Thyroid gland (tissue), 4 donors: ENCODE data around the gene STXBP1.

Source experiments
- POLR2A ChIP-seq, 2 donors: fragments of 450-650 bp; IDR thresholded peaks; one replicate each; pipeline ENCODE4 v1.6.1; 2017; ENCODE audit warnings: antibody characterized with exemption in 2 of 2, mild to moderate bottlenecking in 2 of 2, moderate library complexity in 1 of 2
- TF ChIP-seq, protein P1 (sequence below), 6 experiments: fragments of 200-600 bp in 3 of 6; fragments of 450-650 bp in 3 of 6; sonication (generic) in 3 of 6; IDR thresholded peaks; one replicate each; pipeline ENCODE4 v1.5.1; 2016 to 2019; ENCODE audit warnings: antibody characterized with exemption in 6 of 6, mild to moderate bottlenecking in 2 of 6, inconsistent platforms in 1 of 6, moderate library complexity in 1 of 6

DNA sequence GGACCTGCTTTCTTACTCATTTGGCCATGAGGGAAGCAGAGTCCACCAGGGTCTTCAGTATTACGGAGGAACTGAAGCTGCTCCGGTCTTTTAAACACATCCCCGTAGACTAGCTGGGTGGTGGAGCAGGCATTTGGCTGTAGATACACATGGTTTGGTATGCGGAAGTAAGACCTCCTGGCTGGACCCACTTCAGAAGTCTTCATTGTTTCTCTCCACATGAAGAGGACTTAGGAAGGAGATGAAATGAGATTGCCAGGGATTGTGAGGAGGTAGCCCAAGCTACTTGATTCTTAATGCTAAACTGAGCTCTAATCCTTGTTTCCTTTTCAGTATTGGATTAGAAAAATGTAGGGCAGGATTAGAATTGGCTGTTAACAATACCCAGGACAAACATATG is 32.9 kb downstream of the STXBP1 start:
- TF ChIP-seq, protein P1, sequence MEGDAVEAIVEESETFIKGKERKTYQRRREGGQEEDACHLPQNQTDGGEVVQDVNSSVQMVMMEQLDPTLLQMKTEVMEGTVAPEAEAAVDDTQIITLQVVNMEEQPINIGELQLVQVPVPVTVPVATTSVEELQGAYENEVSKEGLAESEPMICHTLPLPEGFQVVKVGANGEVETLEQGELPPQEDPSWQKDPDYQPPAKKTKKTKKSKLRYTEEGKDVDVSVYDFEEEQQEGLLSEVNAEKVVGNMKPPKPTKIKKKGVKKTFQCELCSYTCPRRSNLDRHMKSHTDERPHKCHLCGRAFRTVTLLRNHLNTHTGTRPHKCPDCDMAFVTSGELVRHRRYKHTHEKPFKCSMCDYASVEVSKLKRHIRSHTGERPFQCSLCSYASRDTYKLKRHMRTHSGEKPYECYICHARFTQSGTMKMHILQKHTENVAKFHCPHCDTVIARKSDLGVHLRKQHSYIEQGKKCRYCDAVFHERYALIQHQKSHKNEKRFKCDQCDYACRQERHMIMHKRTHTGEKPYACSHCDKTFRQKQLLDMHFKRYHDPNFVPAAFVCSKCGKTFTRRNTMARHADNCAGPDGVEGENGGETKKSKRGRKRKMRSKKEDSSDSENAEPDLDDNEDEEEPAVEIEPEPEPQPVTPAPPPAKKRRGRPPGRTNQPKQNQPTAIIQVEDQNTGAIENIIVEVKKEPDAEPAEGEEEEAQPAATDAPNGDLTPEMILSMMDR (IDR thresholded peaks at IDR 0.05): no peak
- TF ChIP-seq POLR2A (IDR thresholded peaks at IDR 0.05): peak in 1 of 2 donors; percentile 16
